HepG2 (cell line): ENCODE data around the gene CITED4. TPM values are rescaled to one million over a fixed set of nuclear protein-coding genes. Genes with fewer than 3 reads are reported as not detected.

Source experiments
- DDIT3 ChIP-seq: sonication (generic); formaldehyde crosslinking; IDR thresholded peaks from 2 replicates; pipeline ENCODE4 v1.4.0; 2020; ENCODE audit warnings: mild to moderate bottlenecking, missing genetic modification reagents
- GMEB1 ChIP-seq: sonication (generic); formaldehyde crosslinking; IDR thresholded peaks from 2 replicates; pipeline ENCODE4 v1.5.1; 2020; ENCODE audit warnings: missing genetic modification reagents, mild to moderate bottlenecking, borderline replicate concordance
- LCORL ChIP-seq, 2 experiments: fragments of 450-650 bp in 1 of 2; sonication (generic) in 1 of 2; formaldehyde crosslinking in 1 of 2; IDR thresholded peaks; 2 replicates each; pipeline versions ENCODE4 v1.5.0 to v1.6.1; 2017 to 2020; ENCODE audit warnings: antibody characterized with exemption in 1 of 2, missing genetic modification reagents in 1 of 2
- NR2F2 ChIP-seq: IDR thresholded peaks from 2 replicates; pipeline ENCODE4 v1.6.1; 2012; ENCODE audit warnings: low read depth, inconsistent platforms, borderline replicate concordance
- SIX1 ChIP-seq: sonication (generic); formaldehyde crosslinking; IDR thresholded peaks from 2 replicates; pipeline ENCODE4 v1.4.0; 2020; ENCODE audit warnings: missing genetic modification reagents, borderline replicate concordance
- ZNF331 ChIP-seq: sonication (generic); formaldehyde crosslinking; IDR thresholded peaks from 2 replicates; pipeline ENCODE4 v1.4.0; 2020; ENCODE audit warnings: missing genetic modification reagents
- ZNF543 ChIP-seq: sonication (generic); formaldehyde crosslinking; IDR thresholded peaks from 2 replicates; pipeline ENCODE4 v1.4.0; 2020; ENCODE audit warnings: mild to moderate bottlenecking, missing genetic modification reagents
- ZNF609 ChIP-seq: sonication (generic); formaldehyde crosslinking; IDR thresholded peaks from 2 replicates; pipeline ENCODE4 v1.4.0; 2020; ENCODE audit warnings: mild to moderate bottlenecking, missing genetic modification reagents, borderline replicate concordance
- polyA plus RNA-seq, 8 experiments: library from polyadenylated mRNA; depleted of rRNA in 3 of 8; stranded (reverse) in 7 of 8; unstranded in 1 of 8; fragments of >200 nt; fragmentation: Illumina TruSeq in 4 of 8; extraction: Trizol in 4 of 8; gene quantifications; 2 replicates each; pipeline versions ENCODE4 v1.2.1 to v1.2.3, GENCODE V29; 2011 to 2016; ENCODE audit warnings: low read depth in 4 of 8, missing spikeins in 1 of 8, mixed read lengths in 1 of 8; ENCODE audit not compliant: insufficient read depth in 1 of 8
- total RNA-seq, 5 experiments: library from RNA; depleted of rRNA; stranded (reverse); fragments of >200 nt; fragmentation: Illumina TruSeq; extraction: Trizol; gene quantifications; 2 replicates each; pipeline ENCODE4 v1.2.3, GENCODE V29; 2016; ENCODE audit warnings: low read depth in 1 of 5

Gene CITED4
- total and polyA plus RNA-seq, 2 of the 13 experiments (the other 11 are each of a cell fraction or from before 2014, with no cell fraction given) = 1.5 to 9.9 TPM

GRCh38 chr1:40824591-40825434 is 37.4 kb downstream of the CITED4 start (continued):
- TF ChIP-seq ZNF543 (CRISPR knock-in tag) (no peak), ZNF331 (CRISPR knock-in tag) (0 out of 2 replicates have a peak, but pooled peaks have one; percentile 18), GMEB1 (CRISPR knock-in tag) (no peak), ZNF609 (no peak), LCORL (IDR thresholded peaks at IDR 0.05) (no peak), LCORL (CRISPR knock-in tag; IDR thresholded peaks at IDR 0.05) (peak; percentile 39; the same call in 1 of the 2 replicates), SIX1 (CRISPR knock-in tag) (no peak), DDIT3 (CRISPR knock-in tag) (no peak), NR2F2 (peak; percentile 76; the same call in 1 of the 2 replicates)
